ENCODE data around the gene RIMBP3C.
"Not testable (repeated sequence)": the region's sequence is repeated elsewhere in the genome, so short reads cannot be mapped to it uniquely, and the experiment has no call there.

The RIMBP3C gene

DNA sequence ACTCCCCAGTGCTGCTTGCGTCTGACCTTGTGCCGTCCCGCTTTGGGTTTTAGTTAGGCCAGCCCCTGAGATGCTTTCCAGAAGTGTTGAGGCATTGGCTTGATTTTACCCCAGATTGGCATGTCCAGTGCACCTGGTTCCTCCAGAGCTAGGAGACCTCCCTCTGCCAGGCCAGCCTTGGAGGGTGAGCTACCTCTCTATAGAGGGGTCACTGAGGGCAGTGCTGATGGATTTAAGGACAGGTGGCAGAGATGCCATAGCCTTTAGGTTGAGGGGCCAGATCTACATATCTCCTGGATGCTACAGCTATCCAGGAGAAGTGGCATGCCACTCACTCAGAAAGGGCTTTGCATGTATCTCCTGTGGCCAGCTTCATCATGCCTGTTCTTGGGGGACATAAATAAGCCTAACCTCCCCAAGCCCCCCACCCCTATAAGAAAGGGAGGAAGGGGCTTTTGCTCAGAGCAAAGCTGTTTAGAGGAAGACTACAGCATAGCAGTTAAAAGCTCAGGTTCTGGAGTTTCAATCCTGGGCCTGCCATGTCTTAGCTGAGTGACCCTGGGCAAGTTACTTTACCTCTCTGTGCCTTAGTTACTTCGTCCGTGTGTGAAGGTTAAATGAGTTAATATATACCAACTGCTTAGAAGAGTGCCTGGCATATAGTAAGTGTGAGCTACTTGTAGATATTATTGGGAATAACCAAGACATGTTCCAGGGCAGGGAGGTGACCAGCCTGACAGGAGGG is 22.7 kb upstream of the RIMBP3C start:
- DNase-seq = no peak

DNA sequence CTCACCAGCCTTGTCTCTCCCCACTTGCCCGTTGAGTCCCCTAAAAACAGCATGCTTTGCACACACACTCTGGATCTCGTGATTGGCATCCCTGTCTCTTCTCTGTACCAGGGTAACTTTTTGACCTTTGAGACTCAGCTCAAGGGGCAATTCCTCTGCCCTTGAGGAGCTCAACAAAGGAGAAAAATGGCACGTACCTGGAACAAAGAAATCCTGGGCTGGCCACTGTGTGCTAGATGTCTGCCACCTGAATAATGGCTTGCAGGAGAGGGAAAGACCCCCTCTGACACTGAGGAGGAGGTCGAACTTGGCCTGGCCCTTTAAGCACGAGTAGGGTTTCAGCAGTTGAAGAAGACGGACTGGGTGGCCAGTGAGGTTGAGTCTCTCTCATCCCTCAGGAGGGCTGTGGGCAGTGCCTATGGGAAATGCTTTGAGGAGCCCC is 22.1 kb upstream of the RIMBP3C start:
- DNase-seq = no peak

DNA sequence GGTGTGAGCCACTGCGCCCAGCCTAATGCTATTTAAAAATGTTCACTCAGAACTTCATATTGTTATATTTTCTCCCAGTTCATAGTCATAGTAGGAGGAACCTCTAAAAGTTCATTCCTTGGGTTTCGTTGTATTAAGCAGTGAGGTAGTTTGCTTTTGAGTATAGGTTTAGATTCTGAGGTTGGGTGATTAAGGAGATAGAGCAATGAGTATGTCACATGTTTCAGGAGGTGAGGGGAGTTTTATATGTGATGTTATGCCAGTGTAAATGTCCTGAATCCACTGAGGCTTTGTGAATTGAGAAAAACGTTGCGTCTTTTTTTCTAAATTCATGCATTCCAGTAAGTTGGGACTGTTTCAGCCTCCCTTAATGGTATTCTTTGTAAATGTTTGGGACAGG is 20.4 kb upstream of the RIMBP3C start:
- DNase-seq = no peak

DNA sequence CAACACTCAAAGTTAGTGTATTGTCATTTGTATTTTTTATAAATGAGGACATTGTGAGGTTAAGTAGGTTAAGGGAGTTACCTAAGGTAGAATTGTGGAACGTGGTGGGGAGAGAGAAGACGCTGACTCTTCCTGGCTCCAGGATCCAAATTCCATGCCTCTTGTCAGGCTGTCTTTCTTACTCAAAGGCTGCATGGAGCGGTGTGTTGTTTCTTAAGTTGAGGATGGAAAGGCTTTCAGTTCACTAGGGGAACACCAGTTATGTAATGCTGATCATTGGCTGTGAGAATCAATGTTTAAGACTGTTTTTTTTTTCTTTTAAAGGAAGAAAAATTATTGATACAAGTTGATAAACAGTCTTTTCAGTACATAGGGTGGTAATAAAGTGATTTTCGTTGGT is 19.1 kb upstream of the RIMBP3C start:
- DNase-seq = no peak

DNA sequence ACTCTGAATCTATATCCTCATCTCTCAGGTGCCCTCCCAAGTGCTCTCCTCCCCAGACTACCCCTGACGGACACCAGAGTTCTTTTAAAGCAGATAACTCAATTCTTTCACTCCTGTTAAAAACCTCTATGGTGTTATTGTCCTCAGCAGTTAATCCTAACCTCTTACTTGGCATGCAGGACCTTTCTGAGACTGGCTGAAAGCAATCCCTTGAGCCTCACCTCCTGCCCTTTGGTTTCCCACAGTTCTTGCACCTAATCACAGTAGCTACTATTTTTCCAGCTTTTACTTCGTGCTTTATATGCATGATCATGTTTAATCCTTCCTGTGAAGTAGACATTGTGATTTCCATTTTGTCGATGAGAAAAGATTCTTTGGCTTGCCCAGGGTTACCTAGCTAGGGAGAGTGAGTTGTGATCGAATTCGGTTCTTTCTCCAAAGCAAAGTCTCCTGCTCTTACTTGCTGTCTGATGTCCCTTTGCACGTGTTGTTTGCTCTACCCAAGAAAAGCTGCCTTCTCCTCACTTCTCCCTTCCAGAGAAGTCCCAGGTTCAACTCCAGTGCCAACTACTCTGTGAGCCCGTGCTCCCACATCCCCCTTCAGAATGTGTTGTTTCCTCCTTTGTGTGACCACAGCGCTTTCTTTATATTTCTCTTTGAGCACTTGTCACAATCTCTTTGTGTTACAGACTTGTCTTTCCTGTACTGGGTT is 18.4 kb upstream of the RIMBP3C start:
- no peak for DNase-seq

DNA sequence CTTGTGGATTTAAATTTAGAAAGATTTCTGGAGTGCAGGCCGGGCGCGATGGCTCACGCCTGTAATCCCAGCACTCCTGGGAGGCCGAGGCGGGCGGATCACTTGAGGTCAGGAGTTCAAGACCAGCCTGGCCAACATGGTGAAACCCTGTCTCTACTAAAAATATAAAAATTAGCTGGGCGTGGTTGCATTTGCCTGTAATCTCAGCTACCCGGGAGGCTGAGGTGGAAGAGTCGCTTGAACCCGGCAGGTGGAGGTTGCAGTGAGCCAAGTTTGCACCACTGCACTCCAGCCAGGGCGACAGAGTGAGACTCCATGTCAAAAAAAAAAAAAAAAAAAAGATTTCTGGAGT is 17.8 kb upstream of the RIMBP3C start:
- not testable (repeated sequence) for DNase-seq

DNA sequence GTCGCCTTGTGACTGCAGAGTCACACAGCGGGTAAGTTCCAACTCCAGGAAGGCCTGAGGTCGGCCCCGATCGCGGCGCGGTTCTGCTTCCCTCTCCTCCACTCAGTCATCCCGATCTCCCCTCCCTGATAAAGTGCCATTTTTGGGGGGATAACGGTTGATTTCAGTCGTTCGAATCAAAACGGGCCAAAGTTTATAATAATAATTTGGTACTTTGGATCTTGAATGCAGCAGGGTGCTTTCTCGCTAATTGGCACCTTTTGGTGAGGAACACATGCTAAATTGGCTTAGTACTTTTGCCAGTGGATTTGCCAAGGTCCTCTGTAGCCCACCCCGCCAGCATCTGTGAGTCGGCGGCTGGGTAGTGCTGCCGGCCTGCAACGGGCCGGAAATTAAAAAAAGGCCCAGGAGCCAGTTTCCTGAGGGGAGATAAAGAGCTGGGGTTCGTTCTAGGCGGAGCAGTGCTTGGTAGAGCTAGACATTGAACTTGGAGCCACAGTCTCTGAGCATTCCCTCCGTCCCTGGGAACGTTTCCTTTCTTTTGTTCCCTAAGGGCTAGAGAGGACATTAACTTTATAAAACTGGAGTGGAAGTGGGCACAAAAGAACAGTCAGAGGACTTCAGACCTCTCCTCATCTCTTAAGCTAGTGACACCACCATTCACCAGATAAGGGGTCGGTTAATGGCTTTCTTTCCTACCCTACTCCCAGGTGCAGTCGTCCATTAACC is 17.2 kb upstream of the RIMBP3C start:
- DNase-seq = no peak

DNA sequence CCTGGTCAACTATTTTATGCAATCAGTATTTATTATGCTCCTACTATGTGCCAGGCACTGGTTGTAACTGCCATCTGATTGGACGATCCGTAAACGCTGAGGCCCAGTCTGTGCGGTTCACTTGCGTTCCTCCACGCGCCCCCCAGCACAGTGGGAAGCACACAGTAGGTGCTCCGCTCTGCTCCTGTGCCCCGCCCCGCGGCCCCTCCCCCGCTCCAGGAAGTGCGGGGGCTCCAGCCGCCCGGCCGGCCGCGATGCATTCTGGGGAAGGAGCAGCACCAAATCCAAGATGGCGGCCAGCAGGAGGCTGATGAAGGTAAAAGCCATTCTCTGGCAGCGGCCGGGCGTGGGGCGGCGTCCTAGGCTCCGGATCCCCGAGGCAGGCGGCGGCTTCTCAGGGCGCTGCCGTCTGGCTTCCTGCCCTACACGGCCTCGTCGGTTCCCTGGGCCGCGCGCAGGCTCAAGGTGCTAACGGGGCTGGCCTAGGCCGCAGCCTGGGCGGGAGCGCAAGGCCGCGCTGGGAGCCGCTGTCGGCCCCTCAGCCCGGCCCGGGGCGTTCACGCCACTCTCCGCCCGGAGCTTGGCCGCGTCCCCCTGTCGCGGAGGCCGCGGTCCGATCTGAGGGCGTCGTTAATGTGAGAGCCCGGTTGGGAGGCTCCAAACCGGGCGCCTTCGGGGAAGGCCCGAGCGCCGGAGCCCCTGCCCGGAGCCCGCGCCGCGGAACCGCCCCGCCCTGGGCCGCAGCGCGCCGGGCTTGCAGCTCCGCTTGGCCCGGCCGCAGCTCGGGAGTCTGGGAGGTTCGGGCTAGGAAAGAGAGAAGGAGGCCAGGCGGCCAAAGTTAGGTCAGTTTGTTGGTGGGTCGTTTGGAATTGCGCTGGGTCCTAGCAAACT is 16.4 kb upstream of the RIMBP3C start, which contains the start of gene UBE2L3:
TSS of gene UBE2L3 (plus strand) at position 259 of the 891 bp plus-strand sequence. CDS start at position 290, 31 bp downstream.
- no peak for DNase-seq

DNA sequence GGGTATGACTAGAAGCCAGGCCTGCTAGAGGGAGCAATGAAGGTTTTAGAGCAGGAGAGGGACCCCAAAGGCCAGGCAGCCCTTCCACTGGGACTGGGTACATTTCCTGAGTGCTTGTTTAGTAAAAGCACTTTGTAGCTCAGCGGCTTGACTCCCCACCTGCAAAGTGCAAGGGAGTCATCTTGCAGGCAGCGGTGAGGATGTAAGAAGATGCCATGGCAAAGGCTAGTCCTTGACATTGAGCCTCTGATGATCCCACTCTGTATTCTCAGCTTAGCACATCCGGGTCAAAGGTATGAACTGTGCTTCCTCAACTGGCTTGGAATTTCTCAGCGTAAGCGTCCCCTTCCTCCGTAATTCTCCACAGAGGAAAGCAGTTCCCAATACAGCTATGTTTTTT is 13.2 kb upstream of the RIMBP3C start:
- no peak for DNase-seq

DNA sequence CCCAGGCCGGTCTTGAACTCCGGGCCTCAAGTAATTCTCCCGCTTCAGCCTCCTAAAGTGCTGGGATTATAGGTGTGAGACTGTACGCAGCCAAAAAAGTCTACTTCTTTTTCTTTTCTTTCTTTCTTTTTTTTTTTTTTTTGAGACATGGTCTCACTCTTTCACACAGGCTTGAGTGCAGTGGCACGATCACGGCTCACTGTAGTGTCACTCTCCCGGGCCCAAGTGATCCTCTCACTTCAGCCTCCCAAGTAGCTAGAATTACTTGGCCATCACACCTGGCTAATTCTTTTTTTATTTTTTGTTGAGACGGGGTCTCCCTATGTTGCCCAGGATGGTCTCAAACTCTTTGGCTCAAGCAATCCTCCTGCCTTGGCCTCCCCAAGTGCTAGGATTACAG is 12.7 kb upstream of the RIMBP3C start:
- no peak for DNase-seq

DNA sequence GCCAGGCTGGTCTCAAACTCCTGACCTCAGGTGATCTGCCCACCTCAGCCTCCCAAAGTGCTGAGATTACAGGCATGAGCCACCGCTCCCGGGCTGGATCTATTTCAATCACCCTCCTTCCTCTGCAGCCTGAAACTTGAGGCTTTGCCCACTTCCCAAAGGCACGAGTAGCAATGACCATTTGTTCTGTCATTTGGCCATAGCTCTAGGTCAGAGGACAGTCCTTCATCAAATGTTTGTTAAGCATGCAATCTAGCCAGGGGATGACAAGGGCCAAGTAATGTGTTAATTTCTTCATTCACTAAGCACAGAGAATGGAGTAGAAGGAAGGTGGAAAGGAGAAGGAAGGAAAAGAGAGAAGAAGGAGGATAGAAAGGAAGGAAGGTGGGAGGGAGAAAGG is 9.4 kb upstream of the RIMBP3C start:
- not testable (repeated sequence) for DNase-seq

DNA sequence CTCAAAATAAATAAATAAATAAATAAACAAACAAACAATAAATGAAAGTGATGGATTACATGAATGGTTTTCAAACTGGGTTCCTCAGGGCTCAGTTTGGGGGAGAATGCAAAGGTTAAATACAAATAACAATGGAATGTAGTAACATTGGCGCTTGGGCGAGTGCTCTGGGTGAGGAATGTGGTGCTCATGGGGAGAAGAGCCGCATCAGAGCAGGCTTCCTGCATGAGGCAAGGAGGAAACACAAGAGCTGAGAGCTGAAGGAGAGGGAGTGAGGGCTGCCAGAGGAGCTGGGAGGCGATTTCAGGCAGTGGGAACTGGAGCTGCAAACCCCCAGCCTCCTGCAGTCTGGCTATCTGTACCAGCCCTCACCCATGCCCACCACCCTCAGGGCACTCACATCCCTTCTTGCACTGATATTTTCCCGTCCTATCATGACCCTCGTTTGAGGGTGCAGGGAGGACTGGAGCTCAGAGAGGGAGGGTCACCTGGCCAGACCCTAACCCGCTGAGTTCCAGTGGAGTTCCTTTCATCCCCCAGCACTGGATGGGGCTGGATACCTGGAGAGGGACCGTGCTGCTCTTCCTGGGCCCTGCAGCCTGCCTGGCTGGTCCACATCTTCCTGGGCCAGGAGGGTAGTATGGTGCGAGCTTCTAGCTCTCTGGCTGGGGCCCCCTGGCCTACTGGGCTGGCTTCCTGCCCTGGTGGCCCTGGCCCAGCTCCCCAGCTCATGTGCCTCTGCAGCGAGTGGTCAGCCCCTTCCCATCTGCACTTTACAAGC is 8.3 kb upstream of the RIMBP3C start:
- not testable (repeated sequence) for DNase-seq

DNA sequence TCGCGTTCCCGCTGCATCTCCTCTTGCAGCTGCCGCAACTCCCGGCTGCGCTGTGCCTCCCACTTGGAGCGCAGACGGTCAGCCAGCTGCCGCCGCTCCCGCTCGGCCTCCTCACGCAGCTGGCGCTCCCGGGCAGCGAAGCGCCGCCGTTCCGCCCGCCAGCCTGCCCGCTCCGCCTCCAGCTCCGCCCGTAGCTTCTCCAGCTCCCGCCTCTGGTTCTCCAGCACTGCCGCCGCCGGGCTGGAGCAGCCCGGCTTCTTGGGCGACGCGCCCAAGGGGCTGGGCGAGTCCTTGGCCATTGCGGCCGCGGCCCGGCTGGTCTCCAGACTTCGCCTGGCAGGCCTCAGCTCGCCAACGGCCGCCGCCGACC is 598 bp downstream of the RIMBP3C start:
- DNase-seq = not testable (repeated sequence)

DNA sequence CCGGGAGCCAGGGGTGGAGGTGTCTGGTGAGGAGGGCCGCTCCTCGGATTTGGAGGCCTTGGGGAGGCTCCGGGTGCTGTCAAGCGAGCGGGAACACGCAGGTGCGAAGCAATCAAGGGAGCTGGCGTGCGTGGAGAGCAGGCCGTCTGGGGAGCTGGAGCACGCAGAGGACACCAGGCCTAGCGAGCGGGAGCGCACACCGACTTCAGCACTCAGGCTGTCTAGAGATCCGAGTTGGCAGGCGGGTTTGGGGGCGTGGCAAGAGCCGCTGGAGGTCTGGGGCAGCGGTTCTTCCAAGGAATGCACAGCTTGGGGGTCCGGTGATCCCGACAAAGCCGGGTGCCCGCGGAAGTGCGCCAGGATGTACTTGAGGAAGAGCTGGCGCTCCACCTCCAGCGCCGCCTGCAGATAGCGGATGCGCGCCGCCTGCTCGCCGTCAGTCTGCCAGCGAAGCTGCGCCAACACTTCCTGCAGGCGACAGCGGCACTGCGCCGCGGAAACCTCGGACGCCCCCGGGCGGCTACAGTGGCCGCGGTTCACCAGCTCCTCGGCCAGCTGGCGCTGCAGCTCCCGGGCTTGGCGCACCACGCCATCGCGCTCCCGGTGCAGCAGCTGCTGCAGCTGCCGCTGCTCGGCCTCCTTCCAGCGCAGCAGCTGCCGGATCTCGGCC is 1.1 kb downstream of the RIMBP3C start:
- DNase-seq = not testable (repeated sequence)

DNA sequence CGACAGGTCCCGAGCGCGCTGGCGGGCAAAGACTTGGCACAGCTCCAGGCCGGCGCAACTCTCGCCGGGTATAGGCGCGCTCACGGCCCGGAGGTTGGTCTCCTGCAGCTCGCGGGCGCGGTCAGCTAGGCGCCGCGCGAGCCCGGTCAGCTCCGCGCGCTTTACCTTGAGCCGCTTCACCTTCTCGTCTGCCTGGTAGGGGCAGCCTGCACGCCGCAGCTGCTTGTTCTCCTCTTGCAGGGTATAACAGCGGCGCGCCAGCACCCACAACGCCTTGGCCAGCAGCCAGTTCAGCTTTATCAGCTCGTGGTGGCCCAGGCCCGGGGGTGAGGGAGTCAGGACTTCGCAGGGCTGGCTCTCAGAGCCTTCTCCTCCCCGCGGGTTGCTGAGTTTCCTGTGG is 1.7 kb downstream of the RIMBP3C start:
- DNase-seq = not testable (repeated sequence)

DNA sequence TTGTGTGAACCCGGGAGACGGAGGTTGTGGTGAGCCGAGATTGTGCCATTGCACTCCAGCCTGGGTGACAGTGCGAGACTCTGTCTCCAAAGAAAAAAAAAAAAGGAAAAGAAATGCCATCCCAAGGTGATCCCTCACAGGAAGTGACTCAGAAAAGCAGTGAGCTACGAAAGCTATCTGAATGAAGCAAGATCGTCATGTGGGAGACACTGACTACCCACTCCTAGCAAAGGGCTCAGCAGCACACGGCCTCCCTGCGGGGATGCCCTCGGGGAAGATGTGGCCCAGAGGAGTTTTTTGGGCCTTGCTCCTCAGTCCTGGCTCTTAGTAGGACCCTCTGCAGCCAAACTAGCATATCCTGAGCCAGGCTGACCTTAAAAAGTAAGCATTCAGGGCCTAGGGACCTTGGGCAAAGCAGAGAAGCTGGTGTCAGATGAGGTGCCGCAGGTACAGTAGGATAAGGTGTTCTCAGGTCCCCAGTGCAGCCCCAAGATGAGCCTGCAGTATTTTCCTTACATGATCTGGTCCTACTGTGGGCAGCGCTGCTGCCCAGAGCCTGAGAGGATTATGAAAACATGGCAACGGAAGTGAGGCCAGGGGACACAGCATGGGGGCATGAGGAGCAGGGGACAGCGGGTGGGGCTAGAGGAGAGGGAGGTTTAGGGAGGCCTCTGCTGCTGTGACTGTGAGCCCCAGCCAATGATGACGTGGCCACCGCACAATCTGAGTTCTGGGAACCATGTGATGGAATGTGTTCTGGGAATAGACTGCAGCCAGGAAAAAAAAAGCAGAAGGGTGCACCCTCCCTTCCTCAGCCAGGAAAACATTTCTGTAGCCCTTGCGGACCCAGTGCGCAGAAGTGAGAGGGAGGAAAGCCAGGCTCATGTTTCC is 6.6 kb downstream of the RIMBP3C start:
- DNase-seq = not testable (repeated sequence)

DNA sequence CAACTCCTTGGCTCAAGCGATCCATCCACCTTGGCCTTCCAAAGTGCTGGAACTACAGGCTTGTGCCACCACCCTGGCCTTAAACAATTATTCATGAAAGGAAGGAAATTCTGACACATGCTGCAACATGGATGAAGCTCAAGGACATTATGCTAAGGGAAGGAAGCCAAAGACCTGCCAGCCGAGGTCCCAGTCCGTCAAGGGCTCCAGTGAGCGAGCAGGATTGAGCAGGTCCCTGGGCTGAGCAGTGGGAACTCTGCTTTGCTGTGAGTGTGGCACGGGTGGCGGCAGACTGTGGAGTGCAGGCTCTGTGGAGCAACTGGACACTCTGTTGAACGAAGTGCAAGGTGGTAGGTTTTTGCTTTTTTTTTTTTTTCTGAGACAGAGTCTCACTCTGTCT is 11.4 kb downstream of the RIMBP3C start:
- DNase-seq = not testable (repeated sequence)

DNA sequence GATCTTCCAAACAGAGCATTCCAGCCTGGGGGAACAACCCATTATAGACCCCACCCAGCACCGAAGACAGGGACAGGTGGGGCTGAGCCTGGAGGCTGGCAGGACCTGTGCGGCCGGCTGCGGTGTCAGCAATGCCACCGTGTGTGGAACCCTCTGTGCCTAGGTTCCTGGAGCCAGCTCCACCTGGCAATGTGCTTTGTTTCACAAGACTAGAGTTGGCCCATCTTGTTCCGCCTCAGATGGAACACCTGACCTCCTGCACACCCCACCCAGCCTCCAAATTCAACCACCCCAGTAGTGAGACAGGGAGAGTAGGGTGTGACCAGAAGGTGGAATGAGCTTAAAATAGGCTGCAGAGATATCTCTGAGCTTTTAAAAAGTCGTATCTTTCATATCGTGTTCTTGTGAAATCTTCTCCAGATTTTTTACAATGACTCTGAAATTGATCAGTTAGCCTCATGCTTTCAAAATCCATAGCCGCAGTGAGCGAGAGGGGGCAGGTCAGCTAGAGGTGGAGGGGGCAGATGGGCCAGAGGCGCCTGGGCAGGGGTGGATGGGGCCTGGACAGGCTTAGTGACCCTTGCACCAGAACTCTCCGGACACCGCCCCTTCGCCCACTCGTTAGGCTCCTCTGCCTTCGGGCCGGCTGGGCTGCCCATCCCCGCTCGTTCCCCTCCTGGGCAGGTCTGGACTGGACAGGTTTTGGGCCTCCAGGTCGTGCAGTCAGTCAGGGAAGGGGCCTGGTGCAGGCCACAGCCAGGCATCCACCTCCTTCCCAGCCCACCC is 18.2 kb downstream of the RIMBP3C start:
- DNase-seq = not testable (repeated sequence)

DNA sequence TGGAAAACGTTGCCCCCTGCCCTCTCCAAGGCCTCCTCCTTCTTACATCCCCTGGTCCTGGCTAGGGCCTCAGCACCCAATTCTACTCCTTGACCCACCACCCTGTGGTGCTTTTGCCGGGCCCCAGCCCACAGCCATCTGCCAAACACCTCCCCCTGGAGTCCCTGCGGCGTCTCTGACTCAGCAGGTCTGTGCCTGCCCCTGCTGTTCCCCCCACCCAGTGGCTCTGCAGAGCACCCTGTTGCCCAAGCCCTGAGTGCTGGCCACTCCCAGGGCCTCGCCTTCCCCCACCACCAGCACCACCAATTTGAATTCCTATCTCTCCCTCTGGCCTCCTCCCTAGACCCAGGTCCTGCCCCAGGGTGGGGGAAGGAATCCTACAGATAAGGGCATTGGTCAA is 19.7 kb downstream of the RIMBP3C start:
- not testable (repeated sequence) for DNase-seq

All from NCI-H187 (cell line).